ENCODE results near the gene ZBTB16. TPM values are rescaled to one million over a fixed set of nuclear protein-coding genes. Genes with fewer than 3 reads are reported as not detected.

Gene ZBTB16
- polyA plus RNA-seq, 2 donors, result 4.6 to 9.6 TPM

DNA sequence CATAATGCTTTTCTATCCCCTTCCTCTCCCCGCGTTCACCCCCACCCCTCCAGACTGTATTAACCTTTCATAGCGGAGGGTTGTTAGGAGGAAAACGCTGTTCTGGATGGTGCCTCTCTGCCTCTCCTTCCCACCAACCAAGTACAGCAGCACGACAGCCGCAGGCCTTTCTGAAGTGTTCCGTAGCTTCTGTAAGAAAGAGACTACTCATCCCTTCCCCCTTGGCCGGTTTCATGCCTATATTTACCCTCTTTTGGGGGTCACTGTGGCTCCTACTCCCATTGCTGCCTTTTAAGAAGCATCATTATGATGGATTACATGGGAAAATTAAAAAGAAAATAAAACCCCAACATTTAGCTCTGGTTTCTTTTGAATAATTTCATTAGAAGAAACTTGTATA, 46.5 kb downstream of the ZBTB16 start:
- WGBS, 2 donors, result 77 to 79% methylated on average over 8 of the region's 8 CpGs
- Histone ChIP-seq H3K27me3 (ENCODE audit: control insufficient read depth in 1 of 2, insufficient read depth in 2 of 2, low read length in 2 of 2) (no peaks in the 10 kb centered on the region), H3K4me1 (ENCODE audit: control insufficient read depth in 2 of 2, insufficient read depth in 2 of 2, low read length in 1 of 2) (peaks cover 3 to 10% of the 10 kb centered on the region in 2 donors), H3K36me3 (ENCODE audit: control insufficient read depth in 2 of 2, insufficient read depth in 2 of 2, low read length in 1 of 2) (no peaks in the 10 kb centered on the region), H3K9me3 (ENCODE audit: control insufficient read depth in 2 of 2, insufficient read depth in 1 of 2, low read depth in 1 of 2, low read length in 1 of 2) (no peaks in the 10 kb centered on the region), H3K4me3 (ENCODE audit: low read depth in 1 of 2, low read length in 2 of 2) (no peak overlapping the region), H3K27ac (ENCODE audit: low read depth in 2 of 2, low read length in 1 of 2) (no peak overlapping the region)

DNA sequence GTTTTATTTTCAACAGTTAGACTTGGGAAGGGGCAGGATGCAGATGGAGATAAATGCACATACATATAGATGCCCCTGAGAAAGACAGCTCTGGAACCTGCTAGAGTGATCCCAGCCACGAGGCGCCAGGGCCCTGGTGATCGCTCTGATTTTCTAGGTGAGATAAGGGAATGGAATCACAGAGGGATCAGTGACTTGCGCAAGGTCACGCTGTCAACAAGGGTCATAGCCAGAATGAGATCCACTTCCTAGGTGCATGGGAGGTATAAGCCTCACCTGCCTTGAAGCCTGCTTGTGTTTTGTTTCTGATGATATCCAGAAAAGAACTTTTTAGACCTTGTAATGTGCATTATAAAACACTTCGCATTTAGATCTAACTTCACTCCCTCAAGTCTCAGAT, 47.5 kb downstream of the ZBTB16 start:
- no peak overlapping the region for H3K4me3 ChIP-seq (ENCODE audit: low read depth in 1 of 2, low read length in 2 of 2)
- WGBS, 2 donors, result 89 to 97% methylated on average over 6 of the region's 6 CpGs
- H3K4me1 ChIP-seq (ENCODE audit: control insufficient read depth in 2 of 2, insufficient read depth in 2 of 2, low read length in 1 of 2), result peaks cover 3 to 10% of the 10 kb centered on the region in 2 donors
- H3K27me3 ChIP-seq (ENCODE audit: control insufficient read depth in 1 of 2, insufficient read depth in 2 of 2, low read length in 2 of 2), result no peaks in the 10 kb centered on the region
- H3K27ac ChIP-seq (ENCODE audit: low read depth in 2 of 2, low read length in 1 of 2), result no peak overlapping the region
- H3K36me3 ChIP-seq (ENCODE audit: control insufficient read depth in 2 of 2, insufficient read depth in 2 of 2, low read length in 1 of 2), result no peaks in the 10 kb centered on the region
- H3K9me3 ChIP-seq (ENCODE audit: control insufficient read depth in 2 of 2, insufficient read depth in 1 of 2, low read depth in 1 of 2, low read length in 1 of 2), result no peaks in the 10 kb centered on the region

- Histone ChIP-seq H3K4me3 (ENCODE audit: low read depth in 1 of 2, low read length in 2 of 2) (no peak overlapping the region), H3K27ac (ENCODE audit: low read depth in 2 of 2, low read length in 1 of 2) (no peak overlapping the region), H3K4me1 (ENCODE audit: control insufficient read depth in 2 of 2, insufficient read depth in 2 of 2, low read length in 1 of 2) (peaks cover 3 to 10% of the 10 kb centered on the region in 2 donors), H3K9me3 (ENCODE audit: control insufficient read depth in 2 of 2, insufficient read depth in 1 of 2, low read depth in 1 of 2, low read length in 1 of 2) (no peaks in the 10 kb centered on the region), H3K27me3 (ENCODE audit: control insufficient read depth in 1 of 2, insufficient read depth in 2 of 2, low read length in 2 of 2) (no peaks in the 10 kb centered on the region), H3K36me3 (ENCODE audit: control insufficient read depth in 2 of 2, insufficient read depth in 2 of 2, low read length in 1 of 2) (no peaks in the 10 kb centered on the region)
- WGBS, 2 donors, result 91 to 92% methylated on average over 10 of the region's 10 CpGs
Observed at GRCh38 chr11:114108501-114109205, 49.1 kb downstream of the ZBTB16 start.

GRCh38 chr11:114109206-114110090, 49.9 kb downstream of the ZBTB16 start:
- no peak overlapping the region for H3K27ac ChIP-seq (ENCODE audit: low read depth in 2 of 2, low read length in 1 of 2)
- no peak overlapping the region for H3K4me3 ChIP-seq (ENCODE audit: low read depth in 1 of 2, low read length in 2 of 2)
- peaks cover 3 to 10% of the 10 kb centered on the region in 2 donors for H3K4me1 ChIP-seq (ENCODE audit: control insufficient read depth in 2 of 2, insufficient read depth in 2 of 2, low read length in 1 of 2)
- H3K9me3 ChIP-seq (ENCODE audit: control insufficient read depth in 2 of 2, insufficient read depth in 1 of 2, low read depth in 1 of 2, low read length in 1 of 2), result no peaks in the 10 kb centered on the region
- 79 to 85% methylated on average over 9 of the region's 9 CpGs for WGBS, 2 donors
- no peaks in the 10 kb centered on the region for H3K36me3 ChIP-seq (ENCODE audit: control insufficient read depth in 2 of 2, insufficient read depth in 2 of 2, low read length in 1 of 2)
- no peaks in the 10 kb centered on the region for H3K27me3 ChIP-seq (ENCODE audit: control insufficient read depth in 1 of 2, insufficient read depth in 2 of 2, low read length in 2 of 2)

DNA sequence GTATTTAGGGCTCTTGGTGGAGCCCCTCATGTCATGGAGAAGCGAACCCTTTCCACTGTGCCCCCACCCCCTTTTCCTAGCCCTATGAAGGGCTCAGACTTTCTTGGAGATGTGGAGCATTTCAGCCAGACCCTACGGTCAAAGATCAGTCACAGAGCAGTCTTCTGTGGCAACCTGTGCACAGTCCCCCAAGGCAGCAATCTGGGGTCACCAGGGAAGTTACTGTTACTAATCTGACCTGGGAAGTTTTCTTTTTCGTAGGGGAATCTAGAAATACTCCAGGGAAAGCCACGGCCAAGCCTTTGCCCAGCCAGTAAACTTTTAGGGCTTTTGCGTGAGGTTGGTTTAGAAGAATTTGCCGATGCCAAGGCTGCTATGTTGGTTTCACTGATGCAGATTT, 50.6 kb downstream of the ZBTB16 start:
- Histone ChIP-seq H3K27ac (ENCODE audit: low read depth in 2 of 2, low read length in 1 of 2) (no peak overlapping the region), H3K4me3 (ENCODE audit: low read depth in 1 of 2, low read length in 2 of 2) (no peak overlapping the region), H3K36me3 (ENCODE audit: control insufficient read depth in 2 of 2, insufficient read depth in 2 of 2, low read length in 1 of 2) (no peaks in the 10 kb centered on the region), H3K27me3 (ENCODE audit: control insufficient read depth in 1 of 2, insufficient read depth in 2 of 2, low read length in 2 of 2) (no peaks in the 10 kb centered on the region), H3K4me1 (ENCODE audit: control insufficient read depth in 2 of 2, insufficient read depth in 2 of 2, low read length in 1 of 2) (peaks cover 3 to 10% of the 10 kb centered on the region in 2 donors), H3K9me3 (ENCODE audit: control insufficient read depth in 2 of 2, insufficient read depth in 1 of 2, low read depth in 1 of 2, low read length in 1 of 2) (no peaks in the 10 kb centered on the region)
- WGBS, 2 donors, result 90% methylated on average over 6 of the region's 6 CpGs

DNA sequence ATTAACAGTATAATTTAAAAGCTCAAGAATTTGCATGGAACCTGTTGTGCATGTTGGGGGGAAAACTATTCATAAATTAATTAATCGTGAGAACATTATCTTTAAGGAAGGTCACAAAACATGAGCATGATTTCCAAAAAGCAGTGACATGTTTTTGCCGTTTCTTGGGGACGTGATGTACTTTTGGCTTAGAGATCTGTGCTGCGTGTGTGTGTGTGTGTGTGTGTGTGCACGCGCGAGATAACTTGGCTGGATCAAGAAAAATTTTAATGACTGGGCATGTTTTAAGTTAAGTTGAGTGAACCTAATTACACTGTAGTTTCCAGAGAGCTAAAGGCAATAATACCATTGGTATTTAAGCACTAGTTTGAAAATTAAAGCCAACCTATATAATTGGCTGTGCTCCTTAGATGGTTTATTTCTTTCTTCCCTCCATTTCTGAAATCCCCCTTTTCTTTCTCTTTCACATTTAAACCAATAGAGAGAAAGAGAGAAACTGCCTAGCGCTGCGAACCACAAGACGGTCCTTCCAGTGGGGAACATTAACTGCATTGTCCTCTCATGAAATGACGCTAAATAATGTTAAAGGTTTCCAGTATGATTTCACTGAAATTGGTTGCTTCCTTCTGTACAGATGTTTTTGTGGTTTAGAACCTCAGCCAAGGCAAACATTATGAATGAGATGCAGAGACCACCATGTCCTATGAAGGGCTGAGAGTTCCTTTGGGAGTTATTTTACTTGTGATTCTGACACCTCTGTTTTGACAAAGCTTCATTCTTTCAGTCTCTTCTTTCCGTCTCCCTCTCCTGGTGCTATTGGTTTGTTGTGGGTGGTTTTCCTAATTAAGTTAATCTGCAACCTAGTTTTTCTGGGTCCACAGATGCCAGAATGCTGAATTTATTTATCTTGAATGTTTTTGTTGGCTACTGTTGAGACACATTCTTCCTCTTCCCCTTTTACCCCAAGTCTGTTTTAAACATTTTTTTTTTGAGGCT, 51.7 kb downstream of the ZBTB16 start:
- WGBS, 2 donors, result 44 to 47% methylated on average over 12 of the region's 12 CpGs
- no peak overlapping the region for H3K4me3 ChIP-seq (ENCODE audit: low read depth in 1 of 2, low read length in 2 of 2)
- H3K4me1 ChIP-seq (ENCODE audit: control insufficient read depth in 2 of 2, insufficient read depth in 2 of 2, low read length in 1 of 2), result peaks cover 5 to 10% of the 10 kb centered on the region in 2 donors
- H3K36me3 ChIP-seq (ENCODE audit: control insufficient read depth in 2 of 2, insufficient read depth in 2 of 2, low read length in 1 of 2), result no peaks in the 10 kb centered on the region
- H3K9me3 ChIP-seq (ENCODE audit: control insufficient read depth in 2 of 2, insufficient read depth in 1 of 2, low read depth in 1 of 2, low read length in 1 of 2), result no peaks in the 10 kb centered on the region
- H3K27ac ChIP-seq (ENCODE audit: low read depth in 2 of 2, low read length in 1 of 2), result no peak overlapping the region
- H3K27me3 ChIP-seq (ENCODE audit: control insufficient read depth in 1 of 2, insufficient read depth in 2 of 2, low read length in 2 of 2), result no peaks in the 10 kb centered on the region

DNA sequence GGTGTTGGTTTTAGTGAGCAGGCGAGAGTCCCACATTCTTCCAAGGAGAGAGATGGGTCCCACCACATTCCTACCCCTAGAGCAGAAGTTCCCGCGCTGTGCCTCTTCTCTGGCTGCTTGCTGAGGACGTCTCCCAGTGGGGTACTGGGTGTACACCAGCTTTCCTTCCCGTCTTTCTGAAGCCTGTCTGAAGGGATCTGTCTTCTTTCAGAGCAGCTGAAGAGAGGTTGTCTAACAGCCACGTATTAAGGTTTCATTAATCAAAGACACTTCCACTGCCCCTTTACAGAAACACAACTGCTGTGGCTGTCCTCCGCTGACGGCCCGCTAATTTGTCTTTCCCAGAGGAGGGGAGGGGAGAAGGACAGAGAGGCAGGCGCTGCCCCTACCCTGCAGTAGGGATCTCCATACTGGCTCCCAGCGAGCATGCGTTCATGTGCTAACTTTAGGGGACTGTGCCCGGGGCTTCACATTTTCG, 56.0 kb downstream of the ZBTB16 start:
- H3K4me1 ChIP-seq (ENCODE audit: control insufficient read depth in 2 of 2, insufficient read depth in 2 of 2, low read length in 1 of 2), result peaks cover 0 to 3% of the 10 kb centered on the region in 2 donors
- no peak overlapping the region for H3K27ac ChIP-seq (ENCODE audit: low read depth in 2 of 2, low read length in 1 of 2)
- no peaks in the 10 kb centered on the region for H3K27me3 ChIP-seq (ENCODE audit: control insufficient read depth in 1 of 2, insufficient read depth in 2 of 2, low read length in 2 of 2)
- no peaks in the 10 kb centered on the region for H3K9me3 ChIP-seq (ENCODE audit: control insufficient read depth in 2 of 2, insufficient read depth in 1 of 2, low read depth in 1 of 2, low read length in 1 of 2)
- peaks cover 0 to 3% of the 10 kb centered on the region in 2 donors for H3K36me3 ChIP-seq (ENCODE audit: control insufficient read depth in 2 of 2, insufficient read depth in 2 of 2, low read length in 1 of 2)
- 64 to 66% methylated on average over 14 of the region's 14 CpGs for WGBS, 2 donors
- no peak overlapping the region for H3K4me3 ChIP-seq (ENCODE audit: low read depth in 1 of 2, low read length in 2 of 2)

DNA sequence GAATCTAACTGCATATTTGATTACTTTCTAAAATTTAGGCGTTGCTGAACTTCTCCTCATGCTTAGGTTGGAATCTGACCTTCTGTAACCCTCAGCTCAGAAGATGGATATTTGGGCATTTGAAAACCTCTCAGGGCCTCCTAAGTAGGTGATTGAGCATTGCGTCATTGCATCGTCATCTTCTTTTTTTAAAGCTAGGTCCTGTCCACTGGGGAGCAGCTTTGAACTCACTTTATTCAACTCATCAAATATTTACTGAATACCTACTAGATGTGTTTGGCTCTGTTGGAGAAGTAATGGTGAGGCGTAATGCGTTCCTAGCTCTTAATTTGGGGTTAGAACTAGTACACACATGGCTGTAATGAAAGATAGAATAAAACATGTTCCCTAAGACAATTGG, 56.8 kb downstream of the ZBTB16 start:
- Histone ChIP-seq H3K27ac (ENCODE audit: low read depth in 2 of 2, low read length in 1 of 2) (no peak overlapping the region), H3K36me3 (ENCODE audit: control insufficient read depth in 2 of 2, insufficient read depth in 2 of 2, low read length in 1 of 2) (peaks cover 0 to 3% of the 10 kb centered on the region in 2 donors), H3K4me1 (ENCODE audit: control insufficient read depth in 2 of 2, insufficient read depth in 2 of 2, low read length in 1 of 2) (peaks cover 0 to 9% of the 10 kb centered on the region in 2 donors), H3K4me3 (ENCODE audit: low read depth in 1 of 2, low read length in 2 of 2) (no peak overlapping the region), H3K27me3 (ENCODE audit: control insufficient read depth in 1 of 2, insufficient read depth in 2 of 2, low read length in 2 of 2) (no peaks in the 10 kb centered on the region), H3K9me3 (ENCODE audit: control insufficient read depth in 2 of 2, insufficient read depth in 1 of 2, low read depth in 1 of 2, low read length in 1 of 2) (no peaks in the 10 kb centered on the region)
- WGBS, 2 donors, result 91 to 93% methylated on average over 5 of the region's 5 CpGs

- Histone ChIP-seq H3K27ac (ENCODE audit: low read depth in 2 of 2, low read length in 1 of 2) (no peak overlapping the region), H3K27me3 (ENCODE audit: control insufficient read depth in 1 of 2, insufficient read depth in 2 of 2, low read length in 2 of 2) (no peaks in the 10 kb centered on the region), H3K36me3 (ENCODE audit: control insufficient read depth in 2 of 2, insufficient read depth in 2 of 2, low read length in 1 of 2) (peaks cover 0 to 3% of the 10 kb centered on the region in 2 donors), H3K9me3 (ENCODE audit: control insufficient read depth in 2 of 2, insufficient read depth in 1 of 2, low read depth in 1 of 2, low read length in 1 of 2) (no peaks in the 10 kb centered on the region), H3K4me3 (ENCODE audit: low read depth in 1 of 2, low read length in 2 of 2) (no peak overlapping the region), H3K4me1 (ENCODE audit: control insufficient read depth in 2 of 2, insufficient read depth in 2 of 2, low read length in 1 of 2) (peaks cover 0 to 11% of the 10 kb centered on the region in 2 donors)
- 80 to 92% methylated on average over 3 of the region's 3 CpGs for WGBS, 2 donors
Observed at GRCh38 chr11:114116800-114117199, 57.3 kb downstream of the ZBTB16 start.
